GM12892 (cell line): ENCODE measurements around the gene OPN5.

ENCODE experiments used
- POLR2A ChIP-seq: IDR thresholded peaks from 2 replicates; pipeline ENCODE4 v1.6.1; 2011; ENCODE audit warnings: low read depth, low read length, control low read depth
- POLR2AphosphoS5 ChIP-seq: IDR thresholded peaks from 2 replicates; pipeline ENCODE4 v1.6.1; 2011; ENCODE audit warnings: low read depth, low read length, control low read depth
- TAF1 ChIP-seq: IDR thresholded peaks from 2 replicates; pipeline ENCODE4 v1.6.1; 2011; ENCODE audit warnings: low read depth, mild to moderate bottlenecking, control low read depth, low read length, borderline replicate concordance

- no peak for TF ChIP-seq POLR2A
- TF ChIP-seq POLR2AphosphoS5, result no peak
- TF ChIP-seq TAF1, result no peak
Observed at GRCh38 chr6:47785182-47785581, 3.4 kb downstream of the OPN5 start.
